ENCODE results near the gene ELP2. TPM values are rescaled to one million over a fixed set of nuclear protein-coding genes. Genes with fewer than 3 reads are reported as not detected.

The ELP2 gene
- polyA plus RNA-seq, 1 donor from 2014 or later, result 83.6 TPM

GRCh38 chr18:36139245-36139644, 9.5 kb downstream of the ELP2 start (continued):
- TF ChIP-seq EP300 (conservative IDR thresholded peaks at IDR 0.05; ENCODE audit: poor library complexity, severe bottlenecking) (no peak), EZH2 (IDR thresholded peaks at IDR 0.05; ENCODE audit: borderline replicate concordance, insufficient read depth, low read length, poor library complexity, severe bottlenecking) (no peak)

GRCh38 chr18:36141576-36141975, 11.9 kb downstream of the ELP2 start:
- TF ChIP-seq EZH2 (IDR thresholded peaks at IDR 0.05; ENCODE audit: borderline replicate concordance, insufficient read depth, low read length, poor library complexity, severe bottlenecking) (no peak), SMC3 (conservative IDR thresholded peaks at IDR 0.05; ENCODE audit: poor library complexity) (no peak), RAD21 (conservative IDR thresholded peaks at IDR 0.05) (no peak), MXI1 (conservative IDR thresholded peaks at IDR 0.05; ENCODE audit: poor library complexity, severe bottlenecking) (no peak), REST (IDR thresholded peaks at IDR 0.05; ENCODE audit: borderline replicate concordance) (no peak), POLR2AphosphoS5 (IDR thresholded peaks at IDR 0.05) (no peak), CTCF (IDR thresholded peaks at IDR 0.05; ENCODE audit: poor library complexity, severe bottlenecking) (no peak), TAF1 (IDR thresholded peaks at IDR 0.05; ENCODE audit: low read depth) (no peak), EP300 (conservative IDR thresholded peaks at IDR 0.05; ENCODE audit: poor library complexity, severe bottlenecking) (no peak)
- no peaks in the 10 kb centered on the region for H4K20me1 ChIP-seq (ENCODE audit: insufficient read depth)
- H3K27ac ChIP-seq (ENCODE audit: low read length), result no peak overlapping the region
- no peaks in the 10 kb centered on the region for H3K27me3 ChIP-seq (ENCODE audit: insufficient read depth, low read depth, low read length)
- no peak overlapping the region for H3K4me3 ChIP-seq (ENCODE audit: low read length)
- H3K9me2 ChIP-seq (ENCODE audit: insufficient read depth, low read length), result no peaks in the 10 kb centered on the region
- H3K4me2 ChIP-seq (ENCODE audit: low read length), result no peak overlapping the region
- no peak overlapping the region for H2AFZ ChIP-seq (ENCODE audit: low read depth, low read length)
- H3F3A ChIP-seq (ENCODE audit: insufficient read depth, low read length, poor library complexity, severe bottlenecking), result no peaks in the 10 kb centered on the region
- H3K9ac ChIP-seq (ENCODE audit: low read length), result no peak overlapping the region
- no peaks in the 10 kb centered on the region for H3K9me3 ChIP-seq (ENCODE audit: low read length)
- peaks cover 15% of the 10 kb centered on the region for H3K36me3 ChIP-seq (ENCODE audit: insufficient read depth, low read length)
- no peaks in the 10 kb centered on the region for H3K79me2 ChIP-seq (replicated peaks; ENCODE audit: insufficient read depth, low read length)

GRCh38 chr18:36142751-36143150, 13.1 kb downstream of the ELP2 start:
- Histone ChIP-seq H3K36me3 (ENCODE audit: insufficient read depth, low read length) (peaks cover 10% of the 10 kb centered on the region), H3K9ac (ENCODE audit: low read length) (no peak overlapping the region), H3K9me3 (ENCODE audit: low read length) (no peaks in the 10 kb centered on the region), H3K27me3 (ENCODE audit: insufficient read depth, low read depth, low read length) (no peaks in the 10 kb centered on the region), H2AFZ (ENCODE audit: low read depth, low read length) (no peak overlapping the region), H3K27ac (ENCODE audit: low read length) (no peak overlapping the region), H3K4me3 (ENCODE audit: low read length) (no peak overlapping the region), H3F3A (ENCODE audit: insufficient read depth, low read length, poor library complexity, severe bottlenecking) (no peaks in the 10 kb centered on the region), H3K4me2 (ENCODE audit: low read length) (no peak overlapping the region), H3K79me2 (replicated peaks; ENCODE audit: insufficient read depth, low read length) (no peaks in the 10 kb centered on the region), H3K9me2 (ENCODE audit: insufficient read depth, low read length) (no peaks in the 10 kb centered on the region), H4K20me1 (ENCODE audit: insufficient read depth) (no peaks in the 10 kb centered on the region)
- TF ChIP-seq EP300 (conservative IDR thresholded peaks at IDR 0.05; ENCODE audit: poor library complexity, severe bottlenecking), result no peak
- TF ChIP-seq EZH2 (IDR thresholded peaks at IDR 0.05; ENCODE audit: borderline replicate concordance, insufficient read depth, low read length, poor library complexity, severe bottlenecking), result no peak
- TF ChIP-seq TAF1 (IDR thresholded peaks at IDR 0.05; ENCODE audit: low read depth), result no peak
- TF ChIP-seq MXI1 (conservative IDR thresholded peaks at IDR 0.05; ENCODE audit: poor library complexity, severe bottlenecking), result no peak
- TF ChIP-seq RAD21 (conservative IDR thresholded peaks at IDR 0.05), result no peak
- TF ChIP-seq REST (IDR thresholded peaks at IDR 0.05; ENCODE audit: borderline replicate concordance), result no peak
- TF ChIP-seq POLR2AphosphoS5 (IDR thresholded peaks at IDR 0.05), result no peak

Measured in neural cell (in vitro differentiated cells).